PC-3 (cell line): ENCODE measurements around the gene CFL1. TPM values are rescaled to one million over a fixed set of nuclear protein-coding genes. Genes with fewer than 3 reads are reported as not detected.

Experiments
- ATAC-seq: fragments of 200-7000 bp; cut with Tn5 transposase; 2 replicates; pipeline ENCODE4 v1.9.1; 2020; ENCODE audit warnings: mild to moderate bottlenecking, moderate library complexity
- BruUV-seq: library from RNA; stranded (reverse); fragments of 400-500 nt; replicated peaks from 2 replicates; lab custom pipeline; 2021; lab: Mats Ljungman, UMichigan
- CTCF ChIA-PET: fragments of 300-600 bp; sonication (Branson Sonifier 250); formaldehyde crosslinking; loops from one replicate; lab custom pipeline; 2022; ENCODE audit warnings: antibody characterized with exemption; lab: Charles Lee
- POLR2A ChIA-PET: fragments of 300-600 bp; sonication (Branson Sonifier 250); formaldehyde crosslinking; loops from one replicate; lab custom pipeline; 2022; ENCODE audit warnings: antibody characterized with exemption; ENCODE audit not compliant: unreplicated experiment; lab: Charles Lee
- DNase-seq: peaks from one replicate; pipeline ENCODE4 v3.0.0-alpha.2; 2015
- H2AFZ ChIP-seq: fragments of 300-600 bp; sonication (generic); 2 replicates; pipeline ENCODE4 v1.6.0; 2016; ENCODE audit warnings: antibody characterized with exemption, low read length
- H3F3A ChIP-seq: fragments of 300-600 bp; sonication (generic); one replicate; pipeline ENCODE4 v1.6.0; 2017; ENCODE audit warnings: antibody characterized with exemption, low read length, control low read depth, mild to moderate bottlenecking; ENCODE audit not compliant: unreplicated experiment
- H3K27ac ChIP-seq: fragments of 300-600 bp; sonication (generic); 2 replicates; pipeline ENCODE4 v1.5.1; 2016; ENCODE audit warnings: mild to moderate bottlenecking, low read length
- H3K27me3 ChIP-seq: fragments of 300-600 bp; sonication (generic); 2 replicates; pipeline ENCODE4 v1.6.1; 2016; ENCODE audit warnings: low read length, mixed read lengths
- H3K36me3 ChIP-seq: fragments of 300-600 bp; sonication (generic); 2 replicates; pipeline ENCODE4 v1.6.1; 2016; ENCODE audit warnings: low read depth, mixed run types, low read length, mixed read lengths
- H3K4me1 ChIP-seq: fragments of 300-600 bp; sonication (generic); 2 replicates; pipeline ENCODE4 v1.5.1; 2016; ENCODE audit warnings: low read length; ENCODE audit not compliant: insufficient read depth
- H3K4me2 ChIP-seq: fragments of 300-600 bp; sonication (generic); 2 replicates; pipeline ENCODE4 v1.6.0; 2016; ENCODE audit warnings: low read length
- H3K4me3 ChIP-seq: fragments of 300-600 bp; sonication (generic); 2 replicates; pipeline ENCODE4 v1.5.1; 2016; ENCODE audit warnings: mild to moderate bottlenecking, low read length, mixed read lengths
- H3K79me2 ChIP-seq: fragments of 300-600 bp; sonication (generic); 2 replicates; pipeline ENCODE4 v1.6.1; 2017; ENCODE audit warnings: low read length, mixed read lengths
- H3K9ac ChIP-seq: fragments of 300-600 bp; sonication (generic); 2 replicates; pipeline ENCODE4 v1.6.0; 2016; ENCODE audit warnings: mild to moderate bottlenecking, low read length
- H3K9me2 ChIP-seq: fragments of 300-600 bp; sonication (generic); replicated peaks from 2 replicates; pipeline ENCODE4 v1.6.1; 2016; ENCODE audit warnings: mixed run types, low read length, mixed read lengths
- H3K9me3 ChIP-seq: fragments of 300-600 bp; sonication (generic); 2 replicates; pipeline ENCODE4 v1.6.1; 2016; ENCODE audit warnings: low read length, mixed read lengths
- H4K20me1 ChIP-seq: fragments of 300-600 bp; sonication (generic); 2 replicates; pipeline ENCODE4 v1.6.1; 2016; ENCODE audit warnings: low read length, mixed read lengths
- EZH2 ChIP-seq: fragments of 300-600 bp; sonication (generic); IDR thresholded peaks from one replicate; pipeline ENCODE4 v1.6.1; 2017; ENCODE audit warnings: antibody characterized with exemption, mild to moderate bottlenecking, low read length; ENCODE audit not compliant: unreplicated experiment
- EZH2phosphoT487 ChIP-seq: fragments of 300-600 bp; sonication (generic); IDR thresholded peaks from 2 replicates; pipeline ENCODE4 v1.6.1; 2018; ENCODE audit warnings: mild to moderate bottlenecking, antibody characterized with exemption, low read length, borderline replicate concordance
- intact Hi-C: fragments of 100-400 bp; cut with micrococcal nuclease; formaldehyde crosslinking; loops from 2 replicates; pipeline ENCODE4 v1.9.0; 2023
- total RNA-seq: library from RNA; depleted of rRNA; stranded (reverse); fragments of >200 nt; gene quantifications from 2 replicates; pipeline ENCODE4 v1.2.3, GENCODE V29; 2014
- TF ChIP-seq, protein P1 (sequence below): fragments of 300-600 bp; sonication (generic); conservative IDR thresholded peaks from 2 replicates; pipeline ENCODE4 v1.5.1; 2017; ENCODE audit warnings: antibody characterized with exemption, low read depth, mild to moderate bottlenecking, low read length

CFL1 gene
- total RNA-seq, 1 experiment from 2014 or later, result 2,710 TPM

DNA sequence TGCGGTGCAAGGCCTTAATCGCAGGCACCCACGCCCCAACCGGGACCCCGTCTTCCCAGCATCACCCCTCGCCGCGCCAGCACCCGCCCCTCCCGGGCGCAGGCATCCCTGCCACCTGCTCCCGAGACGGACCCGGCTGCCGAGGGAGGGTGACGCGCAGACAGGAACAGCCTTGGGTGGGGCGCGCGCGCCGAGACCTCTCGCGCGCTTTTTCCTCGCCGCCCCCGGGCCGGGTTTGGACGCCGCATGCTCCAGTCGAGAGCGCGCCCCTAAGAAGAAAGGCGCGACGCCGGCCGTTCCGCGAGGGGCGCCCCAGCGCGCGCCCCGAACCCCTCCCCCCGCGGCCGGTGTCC lies 504 bp downstream of the CFL1 start:
- no peak for TF ChIP-seq EZH2
- TF ChIP-seq, protein P1, sequence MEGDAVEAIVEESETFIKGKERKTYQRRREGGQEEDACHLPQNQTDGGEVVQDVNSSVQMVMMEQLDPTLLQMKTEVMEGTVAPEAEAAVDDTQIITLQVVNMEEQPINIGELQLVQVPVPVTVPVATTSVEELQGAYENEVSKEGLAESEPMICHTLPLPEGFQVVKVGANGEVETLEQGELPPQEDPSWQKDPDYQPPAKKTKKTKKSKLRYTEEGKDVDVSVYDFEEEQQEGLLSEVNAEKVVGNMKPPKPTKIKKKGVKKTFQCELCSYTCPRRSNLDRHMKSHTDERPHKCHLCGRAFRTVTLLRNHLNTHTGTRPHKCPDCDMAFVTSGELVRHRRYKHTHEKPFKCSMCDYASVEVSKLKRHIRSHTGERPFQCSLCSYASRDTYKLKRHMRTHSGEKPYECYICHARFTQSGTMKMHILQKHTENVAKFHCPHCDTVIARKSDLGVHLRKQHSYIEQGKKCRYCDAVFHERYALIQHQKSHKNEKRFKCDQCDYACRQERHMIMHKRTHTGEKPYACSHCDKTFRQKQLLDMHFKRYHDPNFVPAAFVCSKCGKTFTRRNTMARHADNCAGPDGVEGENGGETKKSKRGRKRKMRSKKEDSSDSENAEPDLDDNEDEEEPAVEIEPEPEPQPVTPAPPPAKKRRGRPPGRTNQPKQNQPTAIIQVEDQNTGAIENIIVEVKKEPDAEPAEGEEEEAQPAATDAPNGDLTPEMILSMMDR, result no peak
- TF ChIP-seq EZH2phosphoT487, result no peak
- ChIA-PET CTCF (interaction anchor here (0.5 kb wide), 1 partner anchor 88 kb away, joined by 6 read pairs; no protein-coding TSS in a partner anchor), POLR2A (interaction anchor here (0.6 kb wide), 1 partner anchor 40 kb away, joined by 3 read pairs; no protein-coding TSS in a partner anchor)
- Histone ChIP-seq H3K9ac (peak overlapping the region; percentile 90), H3K4me1 (peaks cover 42% of the 10 kb centered on the region), H3K4me3 (peak overlapping the region; percentile 79), H3K79me2 (peaks cover 62% of the 10 kb centered on the region), H3K27me3 (no peaks in the 10 kb centered on the region), H3F3A (peaks cover 11% of the 10 kb centered on the region), H3K9me2 (no peaks in the 10 kb centered on the region), H3K36me3 (peaks cover 42% of the 10 kb centered on the region), H4K20me1 (peaks cover 49% of the 10 kb centered on the region), H3K9me3 (no peaks in the 10 kb centered on the region), H2AFZ (no peak overlapping the region), H3K27ac (peak overlapping the region; percentile 72), H3K4me2 (peak overlapping the region; percentile 95)
- intact Hi-C loops, result no loop called here
- DNase-seq (peak; percentile 39), ATAC-seq (no peak)
- no TSS peak for BruUV-seq

DNA sequence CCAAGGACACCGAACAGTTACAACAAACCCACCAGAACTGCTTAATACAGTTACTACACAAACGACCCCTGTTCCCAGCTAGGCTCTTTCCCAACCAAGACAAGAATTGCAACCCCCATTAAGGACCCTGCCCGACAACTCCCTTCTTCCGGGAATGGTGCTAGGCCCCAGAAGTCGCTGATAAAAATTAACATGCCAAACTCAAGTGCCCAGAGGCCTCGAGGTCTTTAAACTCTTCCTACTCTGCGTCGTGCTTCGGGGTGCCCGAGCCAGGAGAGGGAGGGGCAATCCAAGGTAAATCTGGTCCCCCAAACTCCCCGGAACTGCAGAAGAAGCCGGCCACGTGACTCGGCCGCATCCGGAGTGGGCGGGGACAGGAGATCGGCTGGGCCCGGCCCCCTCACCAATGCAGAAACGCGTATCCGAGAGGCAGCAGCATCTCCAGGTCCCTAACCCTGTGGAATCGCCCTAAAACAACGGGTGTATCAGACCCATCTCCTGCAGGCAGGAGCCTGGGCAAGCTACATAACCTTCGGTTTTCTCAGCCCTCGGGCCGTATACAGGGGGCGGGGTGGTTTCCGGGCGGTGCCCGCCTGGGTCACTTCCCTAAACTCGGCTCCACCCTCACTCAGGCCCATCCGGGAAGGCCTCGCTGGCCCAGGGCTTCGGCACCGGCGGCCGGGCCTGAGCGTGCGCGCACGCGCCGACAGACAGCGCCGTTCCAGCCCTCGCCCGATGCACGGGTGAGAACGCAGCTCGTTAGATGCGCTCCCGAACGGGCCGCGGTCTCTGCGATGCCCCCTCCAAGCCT lies 1.1 kb downstream of the CFL1 start:
- H3K9me3 ChIP-seq, result no peaks in the 10 kb centered on the region
- TF ChIP-seq, protein P1, result no peak
- TF ChIP-seq EZH2phosphoT487 (no peak), EZH2 (no peak)
- peaks cover 49% of the 10 kb centered on the region for H4K20me1 ChIP-seq
- POLR2A ChIA-PET, result interaction anchor here (0.6 kb wide), 1 partner anchor 41 kb away, joined by 3 read pairs; no protein-coding TSS in a partner anchor
- intact Hi-C loops, result no loop called here
- CTCF ChIA-PET, result interaction anchor here (0.5 kb wide), 1 partner anchor 87 kb away, joined by 6 read pairs; no protein-coding TSS in a partner anchor
- peaks cover 48% of the 10 kb centered on the region for H3K36me3 ChIP-seq
- H3K27ac ChIP-seq, result peak overlapping the region; percentile 72
- peak overlapping the region; percentile 95 for H3K4me2 ChIP-seq
- peaks cover 11% of the 10 kb centered on the region for H3F3A ChIP-seq
- DNase-seq (peak; percentile 67), ATAC-seq (peak; percentile 9; the same call in 1 of the 2 replicates)
- no TSS peak for BruUV-seq
- no peak overlapping the region for H2AFZ ChIP-seq
- peaks cover 56% of the 10 kb centered on the region for H3K79me2 ChIP-seq
- H3K9ac ChIP-seq, result peak overlapping the region; percentile 90
- no peaks in the 10 kb centered on the region for H3K27me3 ChIP-seq
- peak overlapping the region; percentile 79 for H3K4me3 ChIP-seq
- no peaks in the 10 kb centered on the region for H3K9me2 ChIP-seq
- H3K4me1 ChIP-seq, result peaks cover 39% of the 10 kb centered on the region

DNA sequence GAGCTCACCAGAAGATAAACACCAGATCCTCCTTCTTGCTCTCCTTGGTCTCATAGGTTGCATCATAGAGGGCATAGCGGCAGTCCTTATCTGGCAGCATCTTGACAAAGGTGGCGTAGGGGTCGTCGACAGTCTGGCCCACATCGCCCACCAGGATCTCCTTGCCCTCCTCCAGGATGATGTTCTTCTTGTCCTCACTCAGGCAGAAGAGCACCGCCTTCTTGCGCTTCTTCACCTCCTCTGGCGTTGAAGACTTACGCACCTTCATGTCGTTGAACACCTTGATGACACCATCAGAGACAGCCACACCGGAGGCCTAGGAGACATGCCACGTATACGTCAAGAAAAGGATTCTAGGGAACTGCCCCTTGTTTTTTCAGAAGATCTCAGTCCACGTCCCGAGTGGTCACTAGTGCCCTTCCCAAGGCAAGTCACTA lies 2.0 kb downstream of the CFL1 start:
- intact Hi-C loops, result no loop called here
- Histone ChIP-seq H3K9ac (no peak overlapping the region), H3F3A (peaks cover 11% of the 10 kb centered on the region), H3K4me3 (peak overlapping the region; percentile 79), H3K27ac (no peak overlapping the region), H3K36me3 (peaks cover 56% of the 10 kb centered on the region), H3K79me2 (peaks cover 47% of the 10 kb centered on the region), H3K27me3 (no peaks in the 10 kb centered on the region), H3K4me1 (peaks cover 33% of the 10 kb centered on the region), H3K9me3 (no peaks in the 10 kb centered on the region), H4K20me1 (peaks cover 49% of the 10 kb centered on the region), H3K4me2 (peak overlapping the region; percentile 95), H3K9me2 (no peaks in the 10 kb centered on the region), H2AFZ (no peak overlapping the region)
- DNase-seq, result no peak
- ATAC-seq, result no peak
- CTCF ChIA-PET, result no interaction called here
- BruUV-seq, result no TSS peak
- POLR2A ChIA-PET, result interaction anchor here (0.6 kb wide), 1 partner anchor 27 kb away, joined by 11 read pairs; no protein-coding TSS in a partner anchor
- TF ChIP-seq EZH2phosphoT487 (no peak), EZH2 (no peak)
- TF ChIP-seq, protein P1, result no peak
